Effector memory CD4-positive, alpha-beta T cell (primary cell): ENCODE results near the gene CD74.

Source experiments
- DNase-seq, 3 donors: peaks; one replicate each; pipeline ENCODE4 v3.0.0-alpha.2; 2020
- H3K27ac ChIP-seq: 2 replicates; pipeline ENCODE4 v1.7.0; 2013; ENCODE audit warnings: mild to moderate bottlenecking, low read length, moderate library complexity; ENCODE audit not compliant: insufficient read depth, poor library complexity, severe bottlenecking
- H3K27me3 ChIP-seq: replicated peaks from 2 replicates; pipeline ENCODE4 v1.7.0; 2013; ENCODE audit warnings: mild to moderate bottlenecking, low read length; ENCODE audit not compliant: insufficient read depth, control insufficient read depth, poor library complexity, severe bottlenecking
- H3K36me3 ChIP-seq: 2 replicates; pipeline ENCODE4 v1.7.0; 2013; ENCODE audit warnings: mild to moderate bottlenecking, low read length, moderate library complexity; ENCODE audit not compliant: control insufficient read depth, insufficient read depth
- H3K4me1 ChIP-seq: 2 replicates; pipeline ENCODE4 v1.7.0; 2013; ENCODE audit warnings: low read length, mild to moderate bottlenecking; ENCODE audit not compliant: control insufficient read depth, insufficient read depth, poor library complexity, severe bottlenecking
- H3K4me3 ChIP-seq: 2 replicates; pipeline ENCODE4 v1.7.0; 2013; ENCODE audit warnings: low read length, low read depth, mild to moderate bottlenecking; ENCODE audit not compliant: insufficient read depth, poor library complexity, severe bottlenecking
- H3K9me3 ChIP-seq: 2 replicates; pipeline ENCODE4 v1.7.0; 2013; ENCODE audit warnings: mild to moderate bottlenecking, low read length, moderate library complexity; ENCODE audit not compliant: control insufficient read depth

The CD74 gene

DNA sequence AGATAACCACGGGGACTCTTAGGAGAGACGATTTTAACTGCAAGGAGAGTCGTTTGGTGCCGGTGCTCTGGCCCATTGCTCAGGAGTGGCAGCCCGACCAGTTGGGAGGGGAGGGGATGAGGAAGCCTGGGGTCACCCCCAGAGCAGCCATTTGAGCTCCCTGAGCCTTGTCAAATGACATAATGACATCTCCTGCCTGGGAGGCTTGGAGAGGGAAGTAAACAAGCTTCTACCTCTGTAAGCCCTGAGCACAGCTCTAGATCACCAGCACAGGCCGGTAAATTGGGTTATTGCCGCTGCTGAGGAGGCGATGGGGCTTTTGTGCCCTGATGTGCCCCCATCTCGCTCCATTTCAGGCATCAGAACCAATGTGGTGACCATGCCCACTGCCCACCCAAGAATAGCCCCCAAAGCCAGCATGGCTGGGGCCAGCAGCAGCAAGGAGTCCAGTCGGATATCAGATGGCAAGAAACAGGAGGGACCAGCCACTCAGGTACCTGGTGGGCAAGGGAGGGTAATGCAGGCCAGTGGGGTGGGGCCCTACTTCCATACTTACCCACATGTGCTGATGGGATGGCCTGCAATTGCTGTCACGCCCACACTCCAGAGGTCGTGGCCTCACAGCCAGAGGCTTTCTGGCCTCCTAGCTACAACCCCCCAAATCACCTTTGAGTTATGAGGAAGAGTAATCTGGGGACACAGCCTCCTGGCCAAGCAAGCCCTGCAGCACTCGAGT, 23.0 kb downstream of the CD74 start:
- DNase-seq: no peak
- H3K4me3 ChIP-seq: no peak overlapping the region
- H3K9me3 ChIP-seq: no peaks in the 10 kb centered on the region
- H3K27me3 ChIP-seq: no peaks in the 10 kb centered on the region
- H3K36me3 ChIP-seq: peaks cover 95% of the 10 kb centered on the region
- no peaks in the 10 kb centered on the region for H3K4me1 ChIP-seq
- no peak overlapping the region for H3K27ac ChIP-seq

DNA sequence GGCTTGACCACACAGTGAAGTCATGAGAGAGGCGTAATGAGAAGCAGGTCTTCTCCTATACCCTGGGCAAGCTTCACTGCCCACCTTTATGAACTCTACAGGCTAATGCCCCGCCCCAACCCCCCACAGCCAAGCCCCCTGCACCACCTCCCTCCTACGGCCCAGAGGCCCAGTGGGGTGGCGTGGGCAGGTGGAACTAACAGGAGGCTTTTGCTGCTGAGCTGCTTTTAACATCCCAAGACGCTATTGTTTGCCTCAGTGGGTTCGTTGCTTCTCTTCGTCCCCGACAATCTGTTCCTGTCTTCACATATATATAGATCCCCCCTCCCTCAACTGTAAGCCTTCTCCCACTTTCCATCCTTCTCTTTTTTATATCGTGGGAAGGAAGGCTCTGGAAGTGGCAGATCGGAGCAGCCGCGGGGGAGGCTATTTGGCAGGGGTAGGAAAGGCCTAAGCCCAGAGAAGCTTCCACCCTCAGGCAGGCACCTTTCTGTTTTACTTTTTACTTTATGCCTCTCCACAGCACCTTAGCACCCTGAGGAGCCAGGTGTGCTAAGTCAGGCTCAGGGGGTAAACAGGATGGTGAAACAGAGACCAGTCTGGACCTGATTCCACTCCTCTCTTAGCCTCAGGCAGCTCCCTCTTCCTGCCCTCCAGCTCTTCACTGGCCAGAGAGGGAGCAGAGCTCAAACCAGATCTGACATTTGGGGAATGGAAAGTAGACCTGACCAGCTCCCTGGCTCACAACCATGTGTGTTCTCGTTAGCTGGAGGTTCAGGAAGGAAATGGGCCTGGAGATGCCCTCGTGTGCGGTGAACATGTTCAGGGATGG, 26.5 kb downstream of the CD74 start:
- peaks cover 98% of the 10 kb centered on the region for H3K36me3 ChIP-seq

DNA sequence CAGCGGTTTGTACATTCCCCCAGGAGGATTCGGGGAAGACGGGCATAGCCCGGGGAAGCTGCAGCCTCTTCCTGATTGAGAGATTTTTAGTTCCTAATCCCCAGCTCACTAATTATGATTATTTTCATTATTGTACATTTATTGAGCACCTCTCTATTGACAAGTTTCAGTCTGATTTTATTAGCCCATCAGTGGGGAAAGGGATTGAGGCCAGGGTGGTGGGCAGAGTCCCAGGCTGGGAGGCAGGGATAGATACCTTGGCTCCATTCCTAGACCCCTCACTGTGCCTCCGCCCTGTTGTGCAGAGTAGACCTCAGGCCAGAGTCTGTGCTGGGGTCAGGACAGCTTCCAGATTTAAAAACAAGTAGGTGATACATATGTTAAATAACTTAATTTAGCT, 28.0 kb downstream of the CD74 start:
- H3K36me3 ChIP-seq: peaks cover 95% of the 10 kb centered on the region
- no peak for DNase-seq

More for the DNA sequence above, 26.5 kb downstream of the CD74 start:
- H3K27ac ChIP-seq: no peak overlapping the region
- no peak overlapping the region for H3K4me3 ChIP-seq
- no peaks in the 10 kb centered on the region for H3K9me3 ChIP-seq
- no peak for DNase-seq
- no peaks in the 10 kb centered on the region for H3K27me3 ChIP-seq
- H3K4me1 ChIP-seq: no peaks in the 10 kb centered on the region

DNA sequence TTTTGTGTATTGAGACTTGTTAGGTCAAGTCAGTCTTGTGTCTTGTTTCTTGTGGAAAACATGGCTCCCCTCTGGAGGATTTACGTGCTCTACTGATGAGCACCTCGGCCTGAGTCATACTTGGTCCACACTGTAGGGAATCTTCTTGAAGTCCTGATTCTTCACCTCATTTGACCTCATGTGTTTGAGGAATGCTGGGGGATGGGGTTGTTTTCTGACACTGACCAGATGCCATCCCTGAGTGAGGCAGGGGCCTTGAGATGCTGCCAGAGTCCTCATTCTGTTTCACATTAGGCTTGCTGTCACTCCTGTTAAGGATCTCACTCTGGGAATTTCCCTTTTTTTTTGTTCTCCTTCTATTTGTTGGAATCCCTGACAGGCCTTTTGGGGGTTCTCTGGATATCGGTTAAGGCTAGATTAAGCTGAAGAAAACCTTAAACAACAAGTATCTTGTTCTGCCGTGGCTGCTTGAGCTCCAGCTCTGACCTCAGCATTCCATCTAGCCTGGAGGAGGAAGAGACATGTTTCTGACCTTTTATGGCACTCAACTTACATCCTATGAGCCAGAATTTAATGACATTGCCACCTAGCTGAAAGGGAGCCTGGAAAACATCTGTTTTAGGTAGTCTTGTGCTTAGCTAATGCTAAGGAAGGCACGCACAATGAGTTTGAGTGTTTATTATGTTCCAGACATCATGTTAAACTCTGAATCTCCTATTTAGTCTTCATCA, 34.6 kb downstream of the CD74 start:
- Histone ChIP-seq H3K4me1 (no peaks in the 10 kb centered on the region), H3K4me3 (no peak overlapping the region), H3K27ac (no peak overlapping the region), H3K36me3 (peaks cover 97% of the 10 kb centered on the region), H3K9me3 (no peaks in the 10 kb centered on the region), H3K27me3 (no peaks in the 10 kb centered on the region)
- DNase-seq: no peak

More for the DNA sequence above, 28.0 kb downstream of the CD74 start:
- Histone ChIP-seq H3K4me1 (no peaks in the 10 kb centered on the region), H3K9me3 (no peaks in the 10 kb centered on the region), H3K4me3 (no peak overlapping the region), H3K27ac (no peak overlapping the region), H3K27me3 (no peaks in the 10 kb centered on the region)

DNA sequence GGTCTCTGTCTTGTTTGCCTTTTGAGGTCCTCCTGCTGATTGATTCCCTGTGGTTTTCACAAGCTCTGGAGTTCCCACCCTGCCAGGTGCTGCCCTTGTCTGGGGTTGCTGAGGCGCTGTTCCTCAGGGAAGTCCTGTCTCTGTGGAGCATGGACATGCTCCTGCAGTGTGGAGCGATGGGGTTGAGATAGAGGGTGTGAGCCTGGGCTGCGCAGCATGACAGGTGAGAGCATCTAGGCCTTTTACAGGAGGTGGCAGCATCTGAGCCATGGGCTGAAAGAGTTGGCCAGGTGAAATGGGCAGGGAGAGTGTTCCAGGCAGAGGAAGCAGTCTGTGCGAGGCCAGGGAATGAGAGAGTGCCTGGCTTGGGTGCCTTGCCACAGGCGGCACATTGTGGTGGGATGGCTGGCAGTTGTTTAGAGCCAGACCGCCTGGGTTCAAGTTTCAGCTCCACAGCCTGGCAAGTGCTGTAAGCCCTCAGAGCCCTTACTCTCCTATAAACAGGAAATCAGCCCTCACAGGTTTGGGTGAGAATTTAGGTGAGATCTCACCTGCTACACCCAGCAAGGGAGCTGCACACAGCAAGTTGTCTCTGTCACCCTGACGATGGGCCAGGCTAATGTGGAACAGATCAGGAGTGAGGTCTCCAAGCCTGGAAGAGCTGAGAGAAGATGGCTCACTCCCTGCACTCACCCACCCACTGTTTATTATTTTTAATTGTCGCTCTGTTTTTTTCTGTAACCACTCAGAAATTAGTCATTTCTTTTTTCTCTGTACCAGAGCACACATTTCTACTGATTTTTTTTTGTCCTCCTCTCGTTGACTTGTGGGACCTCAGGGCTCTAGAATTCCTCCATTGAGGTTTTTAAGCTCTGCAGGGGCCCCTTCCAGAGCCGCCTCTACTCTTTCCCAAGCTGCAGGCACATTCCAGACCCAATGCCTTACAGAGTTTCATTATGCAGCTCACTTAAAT, 35.6 kb downstream of the CD74 start:
- H3K4me1 ChIP-seq: no peaks in the 10 kb centered on the region

DNA sequence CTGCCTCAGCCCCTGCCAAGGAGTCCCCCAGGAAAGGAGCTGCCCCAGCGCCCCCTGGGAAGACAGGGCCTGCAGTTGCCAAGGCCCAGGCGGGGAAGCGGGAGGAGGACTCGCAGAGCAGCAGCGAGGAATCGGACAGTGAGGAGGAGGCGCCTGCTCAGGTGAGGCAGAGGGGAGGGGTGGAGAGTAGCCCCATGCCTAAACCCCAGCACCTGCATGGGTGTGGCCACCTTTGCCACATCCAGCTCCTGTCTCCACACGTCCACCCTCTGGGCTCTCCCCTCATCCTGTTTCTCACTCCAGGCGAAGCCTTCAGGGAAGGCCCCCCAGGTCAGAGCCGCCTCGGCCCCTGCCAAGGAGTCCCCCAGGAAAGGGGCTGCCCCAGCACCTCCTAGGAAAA, 38.1 kb downstream of the CD74 start:
- no peak for DNase-seq
- Histone ChIP-seq H3K9me3 (no peaks in the 10 kb centered on the region), H3K27ac (no peak overlapping the region), H3K36me3 (peaks cover 97% of the 10 kb centered on the region), H3K4me3 (no peak overlapping the region), H3K27me3 (no peaks in the 10 kb centered on the region), H3K4me1 (no peaks in the 10 kb centered on the region)

More for the DNA sequence above, 35.6 kb downstream of the CD74 start:
- Histone ChIP-seq H3K27me3 (no peaks in the 10 kb centered on the region), H3K9me3 (no peaks in the 10 kb centered on the region), H3K4me3 (no peak overlapping the region), H3K36me3 (peaks cover 97% of the 10 kb centered on the region), H3K27ac (no peak overlapping the region)
- DNase-seq: no peak

DNA sequence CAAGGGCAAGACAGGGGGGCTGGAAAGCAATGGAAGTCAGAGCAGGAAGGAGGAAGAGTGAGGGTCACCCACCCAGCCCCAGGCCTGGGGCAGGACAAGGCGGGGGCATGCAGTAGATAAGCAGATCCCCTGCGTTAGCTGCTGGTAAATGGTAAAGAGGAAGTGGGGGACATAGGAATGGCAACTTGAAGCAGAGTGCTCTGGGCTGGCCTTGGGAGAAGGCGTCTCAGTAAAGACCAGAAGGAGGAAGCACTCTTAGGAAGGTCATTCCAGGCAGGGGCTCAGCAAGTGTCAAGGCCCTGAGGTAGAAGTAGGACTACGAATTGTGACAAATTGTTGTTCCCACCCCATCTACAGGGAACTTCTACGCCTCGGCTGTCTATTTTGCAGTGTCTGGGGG, 40.1 kb downstream of the CD74 start:
- no peak for DNase-seq
- Histone ChIP-seq H3K27ac (no peak overlapping the region), H3K27me3 (no peaks in the 10 kb centered on the region), H3K36me3 (peaks cover 97% of the 10 kb centered on the region), H3K9me3 (no peaks in the 10 kb centered on the region), H3K4me1 (no peaks in the 10 kb centered on the region), H3K4me3 (no peak overlapping the region)

DNA sequence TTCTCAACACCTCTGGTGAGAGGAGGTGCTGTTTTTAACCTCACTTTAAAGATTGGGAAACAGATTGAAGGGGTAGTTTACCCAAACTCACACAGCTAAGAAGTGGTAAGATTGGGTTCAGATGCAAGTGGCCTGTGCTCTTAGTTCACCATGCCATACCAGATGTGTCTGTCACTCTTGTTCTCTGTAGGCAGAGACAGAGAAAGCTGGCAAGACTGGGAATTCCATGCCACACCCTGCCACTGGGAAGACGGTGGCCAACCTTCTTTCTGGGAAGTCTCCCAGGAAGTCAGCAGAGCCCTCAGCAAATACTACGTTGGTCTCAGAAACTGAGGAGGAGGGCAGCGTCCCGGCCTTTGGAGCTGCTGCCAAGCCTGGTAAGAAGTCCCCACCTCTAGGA, 44.2 kb downstream of the CD74 start:
- DNase-seq: no peak
- Histone ChIP-seq H3K27ac (no peak overlapping the region), H3K36me3 (peaks cover 92% of the 10 kb centered on the region), H3K4me3 (no peak overlapping the region), H3K9me3 (no peaks in the 10 kb centered on the region), H3K27me3 (no peaks in the 10 kb centered on the region), H3K4me1 (no peaks in the 10 kb centered on the region)

DNA sequence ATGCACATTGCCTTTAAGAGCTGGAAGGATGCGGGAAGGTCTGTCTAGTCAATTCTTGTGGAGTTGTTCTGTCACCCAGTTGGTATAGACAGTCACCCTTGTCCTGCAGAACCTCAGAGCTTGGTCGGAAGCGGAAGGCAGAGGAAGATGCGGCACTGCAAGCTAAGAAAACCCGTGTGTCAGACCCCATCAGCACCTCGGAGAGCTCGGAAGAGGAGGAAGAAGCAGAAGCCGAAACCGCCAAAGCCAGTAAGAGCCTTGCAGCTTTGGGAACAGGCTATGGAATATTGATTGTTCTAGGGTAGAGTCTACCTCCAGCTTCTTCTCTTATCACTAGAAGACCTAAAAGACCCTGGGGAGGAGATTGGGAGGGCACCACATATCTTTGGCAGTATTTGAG, 48.7 kb downstream of the CD74 start:
- no peaks in the 10 kb centered on the region for H3K27me3 ChIP-seq
- H3K36me3 ChIP-seq: peaks cover 71% of the 10 kb centered on the region
- H3K27ac ChIP-seq: no peak overlapping the region
- H3K9me3 ChIP-seq: no peaks in the 10 kb centered on the region
- H3K4me3 ChIP-seq: no peak overlapping the region
- H3K4me1 ChIP-seq: peaks cover 3% of the 10 kb centered on the region
- no peak for DNase-seq
